ENCODE measurements around the gene EFNA5. TPM values are rescaled to one million over a fixed set of nuclear protein-coding genes. Genes with fewer than 3 reads are reported as not detected.
A peak's percentile ranks its signal among the peaks of the same experiment; 100 is the strongest.

The EFNA5 gene
- polyA plus RNA-seq, 1 donor from 2014 or later: 4.2 TPM

GRCh38 chr5:107419498-107419897, 251.2 kb downstream of the EFNA5 start:
- H4K20me1 ChIP-seq (ENCODE audit: insufficient read depth): no peaks in the 10 kb centered on the region
- no peak for TF ChIP-seq RAD21 (conservative IDR thresholded peaks at IDR 0.05)
- TF ChIP-seq REST (IDR thresholded peaks at IDR 0.05; ENCODE audit: borderline replicate concordance): no peak
- TF ChIP-seq TAF1 (IDR thresholded peaks at IDR 0.05; ENCODE audit: low read depth): no peak
- TF ChIP-seq EP300 (conservative IDR thresholded peaks at IDR 0.05; ENCODE audit: poor library complexity, severe bottlenecking): no peak
- TF ChIP-seq POLR2AphosphoS5 (IDR thresholded peaks at IDR 0.05): no peak
- no peak for TF ChIP-seq CTCF (IDR thresholded peaks at IDR 0.05; ENCODE audit: poor library complexity, severe bottlenecking)
- no peaks in the 10 kb centered on the region for H3K36me3 ChIP-seq (ENCODE audit: insufficient read depth, low read length)
- H3K27ac ChIP-seq (ENCODE audit: low read length): no peak overlapping the region
- H3K79me2 ChIP-seq (replicated peaks; ENCODE audit: insufficient read depth, low read length): peaks cover 5% of the 10 kb centered on the region
- H3K4me3 ChIP-seq (ENCODE audit: low read length): no peak overlapping the region
- no peaks in the 10 kb centered on the region for H3F3A ChIP-seq (ENCODE audit: insufficient read depth, low read length, poor library complexity, severe bottlenecking)
- H3K9me3 ChIP-seq (ENCODE audit: low read length): no peaks in the 10 kb centered on the region
- H3K27me3 ChIP-seq (ENCODE audit: insufficient read depth, low read depth, low read length): no peaks in the 10 kb centered on the region
- no peak overlapping the region for H3K9ac ChIP-seq (ENCODE audit: low read length)
- no peak overlapping the region for H3K4me2 ChIP-seq (ENCODE audit: low read length)
- no peaks in the 10 kb centered on the region for H3K9me2 ChIP-seq (ENCODE audit: insufficient read depth, low read length)
- H2AFZ ChIP-seq (ENCODE audit: low read depth, low read length): no peak overlapping the region

- Histone ChIP-seq H3F3A (ENCODE audit: insufficient read depth, low read length, poor library complexity, severe bottlenecking) (no peaks in the 10 kb centered on the region), H4K20me1 (ENCODE audit: insufficient read depth) (no peaks in the 10 kb centered on the region), H3K4me3 (ENCODE audit: low read length) (no peak overlapping the region), H3K4me2 (ENCODE audit: low read length) (no peak overlapping the region), H3K27ac (ENCODE audit: low read length) (no peak overlapping the region), H3K9me3 (ENCODE audit: low read length) (no peaks in the 10 kb centered on the region), H3K79me2 (replicated peaks; ENCODE audit: insufficient read depth, low read length) (peaks cover 6% of the 10 kb centered on the region), H3K9ac (ENCODE audit: low read length) (no peak overlapping the region), H2AFZ (ENCODE audit: low read depth, low read length) (no peak overlapping the region), H3K9me2 (ENCODE audit: insufficient read depth, low read length) (no peaks in the 10 kb centered on the region), H3K27me3 (ENCODE audit: insufficient read depth, low read depth, low read length) (no peaks in the 10 kb centered on the region), H3K36me3 (ENCODE audit: insufficient read depth, low read length) (no peaks in the 10 kb centered on the region)
- no peak for TF ChIP-seq SMC3 (conservative IDR thresholded peaks at IDR 0.05; ENCODE audit: poor library complexity)
- TF ChIP-seq EP300 (conservative IDR thresholded peaks at IDR 0.05; ENCODE audit: poor library complexity, severe bottlenecking): no peak
- TF ChIP-seq MXI1 (conservative IDR thresholded peaks at IDR 0.05; ENCODE audit: poor library complexity, severe bottlenecking): no peak
- no peak for TF ChIP-seq TAF1 (IDR thresholded peaks at IDR 0.05; ENCODE audit: low read depth)
Observed at GRCh38 chr5:107418902-107419301, 251.8 kb downstream of the EFNA5 start.

- Histone ChIP-seq H3K4me2 (ENCODE audit: low read length) (no peak overlapping the region), H2AFZ (ENCODE audit: low read depth, low read length) (no peak overlapping the region), H3K79me2 (replicated peaks; ENCODE audit: insufficient read depth, low read length) (peaks cover 6% of the 10 kb centered on the region), H3K9me2 (ENCODE audit: insufficient read depth, low read length) (no peaks in the 10 kb centered on the region), H4K20me1 (ENCODE audit: insufficient read depth) (no peaks in the 10 kb centered on the region), H3K9me3 (ENCODE audit: low read length) (no peaks in the 10 kb centered on the region), H3K4me3 (ENCODE audit: low read length) (no peak overlapping the region), H3F3A (ENCODE audit: insufficient read depth, low read length, poor library complexity, severe bottlenecking) (no peaks in the 10 kb centered on the region), H3K9ac (ENCODE audit: low read length) (no peak overlapping the region), H3K27ac (ENCODE audit: low read length) (no peak overlapping the region), H3K27me3 (ENCODE audit: insufficient read depth, low read depth, low read length) (no peaks in the 10 kb centered on the region), H3K36me3 (ENCODE audit: insufficient read depth, low read length) (no peaks in the 10 kb centered on the region)
- TF ChIP-seq EP300 (conservative IDR thresholded peaks at IDR 0.05; ENCODE audit: poor library complexity, severe bottlenecking): peak; percentile 50
- no peak for TF ChIP-seq SMC3 (conservative IDR thresholded peaks at IDR 0.05; ENCODE audit: poor library complexity)
- TF ChIP-seq CTCF (IDR thresholded peaks at IDR 0.05; ENCODE audit: poor library complexity, severe bottlenecking): no peak
- no peak for TF ChIP-seq REST (IDR thresholded peaks at IDR 0.05; ENCODE audit: borderline replicate concordance)
- peak; percentile 48 for TF ChIP-seq POLR2AphosphoS5 (IDR thresholded peaks at IDR 0.05)
- no peak for TF ChIP-seq TAF1 (IDR thresholded peaks at IDR 0.05; ENCODE audit: low read depth)
Observed at GRCh38 chr5:107418071-107418470, 252.7 kb downstream of the EFNA5 start.

Measured in neural cell (in vitro differentiated cells).